Activated CD8-positive, alpha-beta memory T cell treated with anti-CD3 and anti-CD28 coated beads for 48 hours (primary cell): Measurements from ENCODE around the gene CFAP97.
"Not testable (repeated sequence)": the region's sequence is repeated elsewhere in the genome, so short reads cannot be mapped to it uniquely, and the experiment has no call there.

Source experiments
- DNase-seq, 3 experiments: peaks; one replicate each; pipeline ENCODE4 v3.0.0-alpha.2; 2020; ENCODE audit warnings: low read depth in 2 of 3, low spot score in 2 of 3

The CFAP97 gene

DNA sequence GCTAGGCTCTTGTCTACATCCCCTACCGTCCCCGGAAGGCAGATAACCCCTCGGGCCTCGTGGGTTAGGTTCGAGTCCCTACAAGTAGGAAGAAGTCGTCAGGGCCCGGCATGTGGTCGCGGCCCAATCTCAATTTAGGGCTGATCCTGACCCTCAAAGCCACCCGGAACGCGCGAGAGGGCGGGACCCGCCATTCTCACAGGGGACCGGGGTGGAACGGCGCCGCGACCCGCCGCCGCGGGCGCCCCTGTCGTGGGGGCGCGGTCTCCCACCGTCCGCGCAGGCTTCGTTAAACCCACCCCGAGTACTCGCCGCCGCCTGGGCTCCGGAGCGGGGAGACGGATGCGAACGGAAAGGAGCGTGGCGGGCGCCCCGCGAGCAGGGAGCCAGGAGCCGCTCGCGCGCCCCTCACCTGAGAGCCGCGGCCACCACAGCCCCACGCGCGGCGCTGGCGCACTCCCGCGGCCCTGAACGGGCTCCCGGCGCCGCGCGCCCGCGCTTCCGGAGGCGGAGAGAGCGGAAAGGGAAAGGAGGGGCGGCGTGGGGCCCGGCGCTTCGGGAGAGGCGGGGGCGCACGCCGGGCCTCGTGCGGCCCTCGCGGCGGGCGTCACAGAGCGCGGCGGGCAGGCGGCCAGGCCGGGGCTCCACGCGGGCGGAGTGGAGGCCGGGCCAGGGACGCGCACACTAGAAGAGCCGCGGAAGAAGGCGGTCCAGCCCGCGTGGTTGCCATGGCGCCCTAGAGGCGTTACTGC, at the start of gene CFAP97:
TSS of gene CFAP97 (minus strand) at position 515 of the 752 bp plus-strand sequence. CDS start 12,804 bp downstream, outside the sequence.
- peak; percentile 55 to 67 (median 57) for DNase-seq

DNA sequence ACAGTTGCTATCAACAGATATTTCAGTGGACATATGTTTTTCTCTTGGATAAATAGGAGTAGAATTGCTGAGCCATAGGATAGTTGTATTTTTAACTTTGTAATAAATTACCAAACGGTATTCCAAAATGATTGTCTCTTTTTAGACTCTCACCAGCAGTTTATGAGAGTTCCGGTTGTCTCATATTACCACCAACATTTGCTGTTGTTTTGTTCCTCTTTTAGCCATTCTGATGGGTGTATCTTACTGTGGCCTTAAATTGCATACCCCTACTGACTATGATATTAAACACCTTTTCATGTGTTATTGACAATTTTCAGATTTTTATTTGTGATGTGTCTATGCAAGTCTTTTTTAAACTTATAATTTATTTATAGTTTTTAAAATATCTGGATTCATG, 45.3 kb upstream of the CFAP97 start:
- no peak for DNase-seq

DNA sequence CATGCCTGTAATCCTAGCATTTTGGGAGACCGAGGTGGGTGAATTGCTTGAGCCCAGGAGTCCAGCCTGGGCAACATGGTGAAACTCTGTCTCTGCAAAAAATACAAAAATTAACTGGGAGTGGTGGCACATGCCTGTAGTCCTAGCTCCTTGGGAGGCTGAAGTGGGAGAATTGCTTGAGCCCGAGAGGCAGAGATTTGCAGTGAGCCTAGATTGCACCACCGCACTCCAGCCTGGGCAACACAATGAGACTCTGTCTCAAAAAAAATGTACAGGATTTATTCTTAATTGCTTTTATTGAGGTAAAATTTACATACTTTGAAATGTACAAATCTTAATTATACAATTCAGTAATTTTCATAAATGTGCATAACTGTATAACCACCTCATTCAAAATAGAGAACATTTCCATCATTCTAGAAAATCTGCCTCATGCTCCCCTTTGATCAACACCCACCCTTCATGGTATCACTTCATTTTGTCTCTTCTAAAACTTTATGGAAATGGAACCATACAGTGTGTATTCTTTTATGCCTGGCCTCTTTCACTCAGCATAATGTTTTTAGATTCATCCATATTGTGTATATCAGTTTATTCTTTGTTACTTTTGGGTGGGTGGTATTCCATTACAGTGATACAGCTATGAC, 44.7 kb upstream of the CFAP97 start:
- no peak for DNase-seq

DNA sequence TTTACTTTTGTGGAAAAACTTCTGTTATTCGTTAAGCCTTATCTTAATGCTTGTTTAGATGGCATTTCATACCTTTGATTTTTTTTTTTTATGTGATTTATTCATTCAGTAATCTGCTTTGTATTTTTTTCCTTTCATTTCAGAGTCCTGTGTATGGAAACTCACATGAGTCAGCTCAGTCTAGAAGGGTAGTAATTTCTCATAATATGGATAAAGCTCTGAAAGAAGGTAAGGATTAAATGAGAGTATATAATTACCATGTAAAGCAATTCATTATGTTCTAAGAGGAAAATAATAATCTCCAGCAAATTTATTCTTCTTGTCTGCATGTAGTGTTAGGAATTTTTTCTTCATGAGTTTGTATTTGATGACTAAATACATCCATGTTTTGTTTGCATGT, 43.4 kb upstream of the CFAP97 start:
- no peak for DNase-seq

DNA sequence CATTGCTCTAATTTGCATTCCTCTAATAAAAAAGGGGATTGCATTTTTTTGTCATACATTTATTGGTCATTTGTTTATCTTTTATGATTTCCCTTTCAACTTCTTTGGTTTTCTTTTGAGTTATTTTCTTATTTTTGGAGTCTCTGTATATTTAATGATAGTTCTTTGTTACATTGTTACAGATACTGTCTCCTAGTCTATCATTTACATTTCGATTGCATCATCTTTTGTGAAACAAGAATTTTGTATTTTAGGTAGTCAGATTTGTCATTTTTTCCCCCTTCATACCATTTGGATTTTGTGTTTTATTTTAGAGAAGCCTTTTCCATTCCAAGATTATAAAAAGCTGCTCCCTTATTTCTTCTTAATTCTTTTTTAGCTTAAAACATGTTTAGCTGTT, 42.7 kb upstream of the CFAP97 start:
- DNase-seq = no peak

DNA sequence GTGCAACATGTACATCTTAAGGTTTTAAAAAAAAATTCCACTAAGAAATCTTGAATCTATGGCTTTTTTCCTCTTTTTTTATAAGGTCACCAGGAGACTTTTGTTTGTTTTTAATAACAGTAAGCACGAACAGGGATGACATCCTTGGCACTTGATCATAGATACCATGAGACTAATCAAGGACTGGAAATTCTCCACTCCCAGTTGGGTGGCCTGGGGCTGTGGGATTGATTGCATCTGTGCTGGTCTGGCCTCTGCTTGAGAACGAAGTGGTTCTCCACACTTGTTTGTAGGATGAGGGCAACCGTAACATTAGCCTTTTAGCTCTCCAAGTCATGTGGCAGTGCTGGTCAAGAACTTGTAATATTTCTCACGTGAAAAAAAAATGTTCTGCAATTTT, 41.0 kb upstream of the CFAP97 start:
- no peak for DNase-seq

DNA sequence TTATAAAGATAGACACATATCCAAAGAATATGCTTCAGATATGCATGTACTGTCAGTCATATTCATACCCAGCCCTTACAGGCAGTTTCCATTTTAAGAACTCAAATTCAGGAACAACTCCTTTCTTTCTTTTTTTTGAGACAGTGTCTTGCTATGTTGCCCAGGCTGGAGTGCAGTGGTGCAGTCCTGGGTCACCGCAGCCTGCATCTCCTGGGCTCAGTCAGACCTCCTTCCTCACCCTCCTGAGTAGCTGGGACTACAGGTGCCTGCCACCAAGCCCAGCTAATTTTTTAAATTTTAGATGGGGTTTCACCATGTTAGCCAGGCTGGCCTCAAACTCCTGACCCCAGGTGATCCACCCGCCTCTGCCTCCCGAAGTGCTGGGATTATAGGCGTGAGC, 40.1 kb upstream of the CFAP97 start:
- DNase-seq = no peak

DNA sequence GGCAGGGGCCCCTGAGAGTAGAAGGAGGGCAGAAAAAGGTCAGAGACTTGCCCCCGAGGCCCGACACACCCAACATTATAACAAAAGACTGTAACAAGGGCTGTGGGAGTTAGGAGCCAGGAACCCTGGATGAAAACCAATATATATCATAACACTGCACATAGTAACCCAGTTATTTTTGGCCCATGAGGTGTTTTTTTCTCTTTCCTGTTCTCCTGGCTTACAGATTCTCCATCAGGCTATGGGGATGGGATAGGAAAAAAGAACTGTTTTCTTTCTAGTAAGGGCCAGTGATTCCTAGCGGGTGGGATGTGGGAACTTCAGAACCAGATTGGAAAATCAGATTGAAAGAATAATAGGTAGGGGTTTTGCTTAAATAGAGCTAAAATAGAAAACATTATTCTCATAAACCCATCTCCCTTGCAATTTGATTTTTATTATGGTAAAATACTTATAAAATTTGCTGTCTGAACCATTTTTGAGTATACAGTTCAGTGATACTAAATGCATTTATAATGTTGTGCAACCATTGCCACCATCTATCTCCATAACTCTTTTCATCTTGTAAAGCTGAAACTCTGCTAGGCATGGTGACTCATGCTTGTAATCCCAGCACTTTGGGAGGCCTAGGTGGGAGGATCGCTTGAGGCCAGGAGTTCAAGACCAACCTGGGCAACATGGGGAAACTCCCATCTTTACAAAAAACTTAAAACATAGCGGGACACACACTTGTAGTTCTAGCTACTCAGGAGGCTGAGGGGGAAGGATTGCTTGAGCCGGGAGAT, 39.1 kb upstream of the CFAP97 start:
- no peak for DNase-seq

DNA sequence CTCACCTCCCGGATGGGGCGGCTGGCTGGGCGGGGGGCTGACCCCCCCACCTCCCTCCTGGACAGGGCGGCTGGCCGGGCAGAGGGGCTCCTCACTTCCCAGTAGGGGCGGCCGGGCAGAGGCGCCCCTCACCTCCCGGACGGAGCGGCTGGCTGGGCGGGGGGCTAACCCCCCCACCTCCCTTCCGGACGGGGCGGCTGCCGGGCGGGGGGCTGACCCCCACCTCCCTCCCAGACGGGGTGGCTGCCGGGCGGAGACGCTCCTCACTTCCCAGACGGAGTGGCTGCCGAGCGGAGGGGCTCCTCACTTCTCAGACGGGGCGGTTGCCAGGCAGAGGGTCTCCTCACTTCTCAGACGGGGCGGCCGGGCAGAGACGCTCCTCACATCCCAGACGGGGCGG, 36.7 kb upstream of the CFAP97 start:
- DNase-seq = not testable (repeated sequence)

DNA sequence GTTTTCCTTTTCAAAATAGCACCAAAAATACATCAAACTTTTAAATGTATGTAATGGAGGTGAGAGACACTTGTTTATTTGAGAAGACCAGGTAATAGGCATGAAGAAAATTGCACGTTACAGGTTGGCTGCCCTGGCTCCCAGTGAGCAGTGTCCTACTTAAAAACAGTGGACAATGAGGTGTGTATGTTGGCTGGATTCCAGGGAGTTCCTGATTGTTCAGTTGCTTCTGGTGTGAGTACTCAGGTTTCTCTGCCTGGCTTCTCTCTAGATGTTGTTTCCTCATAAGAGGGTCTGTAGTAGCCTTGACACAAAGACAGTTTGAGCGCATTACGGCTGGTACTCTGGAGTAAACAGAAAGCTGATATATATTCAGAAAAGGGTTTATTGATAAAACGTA, 35.0 kb upstream of the CFAP97 start:
- no peak for DNase-seq

DNA sequence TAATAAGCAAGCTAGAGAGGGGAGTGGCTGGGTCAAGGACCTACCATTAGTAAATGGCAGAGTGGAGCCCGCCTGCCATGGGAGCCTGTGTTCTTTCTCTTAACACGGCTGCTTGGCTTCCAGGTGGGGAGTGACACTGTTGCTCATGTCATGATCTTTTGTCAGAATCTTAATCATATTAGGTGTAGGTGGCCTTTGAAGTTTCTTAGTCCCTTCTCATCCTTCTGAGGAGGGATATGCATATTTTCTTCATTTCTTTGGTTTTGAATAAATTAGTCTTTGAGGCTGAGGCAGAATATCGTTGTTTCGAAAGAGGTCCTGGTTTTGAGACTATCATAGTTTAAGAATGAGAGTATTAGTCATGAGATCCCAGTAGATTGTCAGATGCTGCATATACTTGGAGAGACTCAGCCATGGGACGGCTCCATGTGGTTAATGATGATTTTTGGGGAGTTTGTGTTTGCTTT, 34.4 kb upstream of the CFAP97 start:
- DNase-seq = peak in 1 of 3 experiments; percentile 30

DNA sequence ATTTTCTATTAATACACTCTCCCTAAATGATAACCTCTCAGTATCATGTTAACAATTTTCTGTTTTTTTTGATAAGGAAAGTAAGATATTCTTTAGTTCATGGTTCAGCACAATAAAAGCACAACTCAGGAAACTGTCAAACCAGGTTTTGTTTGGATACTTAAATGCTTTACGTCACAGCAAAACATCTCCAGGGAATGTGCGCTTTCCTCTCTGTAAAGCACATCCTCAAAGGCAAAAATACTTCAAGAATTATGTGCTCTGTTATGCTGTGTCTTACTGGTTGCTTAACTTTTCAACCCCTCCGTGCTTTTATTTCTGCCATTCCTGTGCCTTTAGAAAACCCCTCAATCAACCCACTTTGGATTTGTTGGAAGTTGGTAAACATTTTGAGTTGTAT, 33.4 kb upstream of the CFAP97 start:
- DNase-seq = no peak

DNA sequence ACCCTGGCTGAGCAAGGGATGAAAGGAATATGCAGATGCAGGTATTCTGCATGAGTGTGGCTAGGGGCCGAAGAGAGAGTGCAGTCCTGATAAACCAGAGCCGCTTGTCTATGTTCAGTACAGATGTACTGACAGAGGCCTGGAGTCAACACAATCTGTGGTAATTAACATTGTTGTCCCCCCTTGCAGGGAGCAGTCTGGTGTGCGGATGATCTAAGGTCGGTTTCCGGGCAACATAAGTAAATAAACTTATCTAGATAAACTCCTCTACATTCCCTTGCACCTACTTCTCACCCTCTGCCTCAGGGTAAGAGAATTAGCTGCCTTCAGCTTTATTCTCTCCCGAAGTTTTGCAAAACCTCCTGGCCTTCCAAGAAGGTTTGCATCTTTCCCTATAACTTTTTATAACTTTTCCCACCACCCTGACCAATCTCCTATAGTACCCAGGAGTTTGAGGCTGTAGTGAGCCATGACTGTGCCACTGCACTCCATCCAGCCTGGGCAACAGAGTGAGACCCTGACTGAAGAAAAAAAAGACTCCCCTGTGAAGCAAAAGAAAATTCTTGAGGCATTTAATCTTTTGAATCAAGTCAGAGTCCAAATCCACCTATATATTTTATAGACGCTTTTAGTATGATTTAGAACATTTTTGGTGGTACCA, 32.2 kb upstream of the CFAP97 start:
- no peak for DNase-seq

DNA sequence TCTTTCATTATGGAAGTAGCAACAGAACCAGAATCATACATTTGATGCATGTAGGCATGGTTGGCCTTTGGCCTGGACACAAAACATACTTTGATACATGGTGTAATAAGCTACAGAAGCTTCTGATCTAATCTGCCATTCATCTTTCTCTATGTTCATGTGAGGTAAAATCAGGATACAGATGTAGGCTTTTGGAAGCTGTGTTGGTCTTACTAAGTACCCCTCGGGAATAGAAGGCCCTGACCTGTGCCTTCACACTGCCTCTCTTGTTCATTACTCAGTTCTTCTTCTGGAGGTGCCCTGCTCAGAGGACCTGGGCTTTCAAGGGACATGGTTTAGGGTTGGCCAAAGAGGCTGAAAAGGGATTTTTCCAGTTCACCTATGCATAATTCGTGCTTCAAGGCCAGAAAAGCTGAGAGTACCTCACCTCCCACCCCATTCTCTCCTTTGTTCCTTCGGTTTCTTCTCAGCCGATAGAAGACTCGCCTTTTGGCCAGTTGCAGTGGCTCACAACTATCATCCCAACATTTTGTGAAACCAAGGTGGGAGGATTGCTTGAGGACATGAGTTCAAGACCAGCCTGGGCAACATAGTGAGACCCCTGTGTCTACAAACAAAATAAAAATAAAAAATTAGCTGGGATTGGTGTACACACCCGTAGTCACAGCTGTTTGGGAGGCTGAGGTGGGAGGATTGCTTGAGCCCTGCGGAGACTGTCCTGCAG, 31.5 kb upstream of the CFAP97 start:
- no peak for DNase-seq

DNA sequence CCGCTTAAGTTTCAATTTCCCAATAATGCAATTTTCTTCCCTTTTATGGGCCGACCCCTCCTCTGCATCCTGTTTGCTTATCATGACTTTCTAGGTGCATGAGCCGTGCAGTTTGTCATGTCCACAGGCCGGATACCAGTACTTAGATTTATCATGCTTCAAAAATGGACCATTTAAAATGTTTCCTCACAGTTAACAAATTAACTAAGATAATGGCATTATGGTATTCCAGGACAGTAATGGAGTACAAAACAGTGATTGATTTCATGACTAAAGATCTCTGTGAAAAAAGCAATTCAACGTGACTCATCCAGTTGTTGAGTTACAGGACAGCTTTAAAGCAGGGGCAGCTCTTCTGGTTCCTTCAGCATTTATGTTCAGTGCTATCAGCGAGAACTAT, 28.6 kb upstream of the CFAP97 start:
- no peak for DNase-seq

DNA sequence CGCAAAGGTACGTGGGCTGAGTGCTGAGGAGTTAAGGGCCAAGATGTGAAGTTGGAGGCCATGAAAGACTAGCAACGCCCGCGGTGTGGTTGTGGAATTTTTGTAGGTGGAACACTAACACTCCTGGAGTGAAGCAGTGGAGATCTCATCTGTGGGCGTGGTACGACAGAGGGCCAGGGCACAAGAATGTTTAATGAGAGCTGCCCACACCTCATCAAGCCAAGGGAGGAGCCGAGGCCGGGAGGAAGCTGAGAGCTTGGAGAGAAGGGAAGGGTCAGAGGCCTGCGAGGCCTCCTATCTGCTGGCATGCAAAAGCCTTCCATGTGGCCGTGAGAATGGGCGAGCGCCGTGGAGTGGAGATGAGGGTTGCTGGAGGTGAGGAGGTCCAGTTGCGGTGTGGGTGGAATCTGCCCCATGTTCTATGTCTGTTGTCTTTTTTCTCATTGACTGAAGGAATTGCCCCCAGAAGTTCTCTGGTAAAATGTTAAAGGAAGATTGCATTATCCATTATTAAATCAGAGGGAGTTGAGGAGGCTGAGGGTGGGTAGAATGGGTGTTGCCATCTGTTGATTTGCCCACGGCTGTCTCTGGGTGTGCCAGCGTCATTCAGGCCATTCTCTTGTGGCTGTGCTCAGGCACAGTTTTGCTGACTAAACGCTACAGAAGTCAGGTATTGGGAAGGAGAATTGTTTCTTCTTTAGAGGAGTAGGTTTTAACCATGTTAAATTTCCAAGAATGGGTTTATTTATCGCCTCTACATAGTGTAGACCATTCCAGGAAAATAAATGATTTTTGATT, 25.4 kb upstream of the CFAP97 start:
- DNase-seq = no peak

DNA sequence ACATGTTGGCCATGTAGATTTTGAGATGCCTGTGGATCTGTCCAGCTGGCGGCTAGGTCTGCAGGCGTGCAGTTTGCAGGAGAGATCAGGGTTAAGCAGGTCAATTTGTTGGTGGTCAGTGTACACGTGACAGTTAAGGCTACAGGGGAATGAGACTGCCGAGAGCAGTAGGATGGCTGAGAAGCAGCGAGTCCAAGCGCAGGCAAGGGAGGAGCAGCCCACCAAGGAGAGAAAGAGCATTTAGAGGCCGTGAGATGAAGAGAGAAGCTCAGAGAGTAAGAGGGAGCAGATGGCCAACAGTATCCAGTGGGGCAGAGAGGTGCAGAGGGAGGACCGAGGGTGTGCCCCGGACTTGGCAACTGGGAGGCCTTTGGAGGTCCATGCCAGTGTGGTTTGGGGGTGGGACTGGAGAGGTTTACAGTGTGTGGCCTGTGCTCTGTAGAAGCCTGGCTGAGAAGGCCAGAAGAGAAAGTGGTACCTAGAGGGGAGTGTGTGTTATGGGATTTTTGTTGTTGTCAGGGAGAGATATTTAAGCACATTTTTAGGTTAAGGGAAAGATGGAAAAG, 24.0 kb upstream of the CFAP97 start:
- DNase-seq = no peak

DNA sequence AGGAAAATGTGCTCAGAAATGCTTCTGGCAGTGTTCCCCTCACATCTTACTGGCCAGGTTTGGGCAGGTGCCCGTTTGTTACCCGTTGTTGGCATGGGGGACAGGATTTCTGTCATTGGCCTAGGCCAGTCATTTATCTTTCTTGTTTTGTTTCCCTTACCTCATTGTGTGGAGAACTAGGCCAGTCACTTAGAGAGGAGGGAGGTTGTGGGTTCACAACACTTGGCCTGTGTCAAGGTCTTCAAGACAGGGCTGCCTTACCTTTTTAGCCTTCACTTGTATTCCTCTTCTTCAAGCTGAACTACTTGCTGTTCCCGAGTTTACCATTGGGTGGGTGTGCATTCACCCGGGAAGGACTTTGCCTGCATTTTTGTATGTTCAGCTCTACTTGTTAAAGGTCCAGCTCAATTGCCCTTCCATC, 23.3 kb upstream of the CFAP97 start:
- DNase-seq = no peak

DNA sequence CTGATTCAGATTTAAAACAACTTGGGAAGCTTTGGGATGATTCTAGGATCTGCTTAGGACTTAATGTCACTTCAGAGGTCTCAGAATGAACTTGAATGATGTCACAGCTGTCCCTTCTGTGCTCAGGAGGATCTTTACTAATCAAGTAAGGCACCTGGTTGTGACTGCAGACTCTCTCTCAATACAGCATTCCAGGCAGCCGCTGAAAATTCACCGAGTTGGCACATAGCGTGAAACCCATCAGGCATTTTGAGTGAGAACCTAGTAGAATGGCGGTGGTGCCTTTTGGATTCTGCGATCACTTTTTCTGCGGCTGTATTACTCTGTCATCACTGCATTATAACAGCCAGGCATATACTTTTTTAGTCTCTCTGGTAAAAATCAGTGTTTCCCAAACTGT, 22.1 kb upstream of the CFAP97 start:
- DNase-seq = no peak

DNA sequence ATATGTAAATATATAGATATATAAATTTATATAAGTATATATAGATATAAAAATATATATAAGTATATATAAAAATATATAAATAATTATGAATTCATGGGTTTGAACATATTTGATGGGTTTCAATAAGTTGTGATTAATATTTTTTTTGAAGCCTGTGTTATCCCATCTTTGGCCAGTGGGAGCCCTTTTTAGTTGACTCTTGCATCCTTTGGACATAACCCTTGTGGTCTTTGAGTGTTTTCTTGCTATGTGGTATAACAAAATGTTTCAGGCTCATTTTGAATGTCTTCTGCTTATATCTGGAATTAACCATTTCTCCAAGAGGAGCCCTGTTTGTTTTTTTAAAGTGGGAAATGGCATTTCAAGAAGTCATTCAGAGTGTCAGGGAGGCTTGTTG, 20.8 kb upstream of the CFAP97 start:
- no peak for DNase-seq
